M059J (cell line): Measurements from ENCODE around the gene CNN3. TPM values are rescaled to one million over a fixed set of nuclear protein-coding genes. Genes with fewer than 3 reads are reported as not detected.

ENCODE experiments used
- DNase-seq: peaks from one replicate; pipeline ENCODE4 v3.0.0-alpha.2; 2012; ENCODE audit warnings: low read depth
- total RNA-seq: library from RNA; depleted of rRNA; stranded (reverse); fragments of >200 nt; shearing (Covaris generic); gene quantifications from 2 replicates; pipeline ENCODE4 v1.2.3, GENCODE V29; 2014; rRNA removed

The CNN3 gene
- 300 and 364 TPM in 2 replicates for total RNA-seq

- DNase-seq: peak; percentile 95
Measured at GRCh38 chr1:94926915-94927404, at the start of gene CNN3. TSS of gene CNN3 (minus strand) at chr1:94927110. CDS start at chr1:94926894, 216 bp downstream.

GRCh38 chr1:94974824-94975223 is 47.9 kb upstream of the CNN3 start:
- DNase-seq: peak; percentile 93

DNA sequence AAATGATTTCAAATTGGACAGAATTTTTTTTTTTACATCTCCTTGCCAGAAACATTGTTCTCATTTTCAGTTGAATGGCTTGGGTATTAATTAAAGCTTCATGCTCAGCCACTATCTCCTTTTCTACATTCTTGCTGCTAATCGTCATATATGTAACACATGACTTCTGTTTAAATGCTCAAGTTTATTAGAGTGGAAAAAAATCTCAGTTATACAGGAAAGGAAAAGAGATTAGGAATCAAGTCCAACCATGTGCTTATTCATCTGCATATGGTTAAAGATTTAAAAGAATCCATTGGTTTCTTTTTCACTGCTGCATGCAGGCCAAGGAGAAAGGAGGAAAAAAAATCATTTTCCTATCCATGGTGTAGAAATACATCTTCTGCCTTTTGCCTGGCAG is 47.3 kb upstream of the CNN3 start:
- DNase-seq: peak; percentile 53

DNA sequence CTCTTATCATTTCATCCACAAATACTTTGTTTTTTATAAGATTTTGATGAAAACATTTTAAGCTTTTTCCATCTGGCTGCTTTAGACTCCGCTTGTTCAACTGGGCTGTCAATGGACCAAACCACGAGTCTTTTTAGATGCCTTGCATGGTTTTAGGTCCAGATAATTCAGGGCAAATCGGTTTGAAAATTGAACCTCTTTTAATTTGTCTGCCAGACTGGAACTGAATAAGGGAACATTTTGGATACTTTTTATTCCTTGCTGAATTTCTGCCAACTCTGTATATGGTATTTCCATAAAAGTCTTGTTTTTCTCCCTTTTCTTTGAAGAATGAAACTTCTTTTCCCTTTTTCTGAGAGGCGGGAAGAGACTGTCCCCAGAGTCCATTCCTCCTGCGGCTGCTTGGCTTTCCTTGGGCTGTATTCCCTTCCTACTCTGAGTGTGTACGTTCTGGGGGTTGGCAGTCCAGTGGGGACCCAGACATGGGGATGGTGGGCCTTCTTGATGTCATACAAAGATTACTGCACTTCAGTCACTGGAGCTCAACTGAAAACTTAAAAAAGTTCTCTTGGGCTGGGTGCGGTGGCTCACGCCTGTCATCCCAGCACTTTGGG is 46.5 kb upstream of the CNN3 start:
- DNase-seq: no peak

DNA sequence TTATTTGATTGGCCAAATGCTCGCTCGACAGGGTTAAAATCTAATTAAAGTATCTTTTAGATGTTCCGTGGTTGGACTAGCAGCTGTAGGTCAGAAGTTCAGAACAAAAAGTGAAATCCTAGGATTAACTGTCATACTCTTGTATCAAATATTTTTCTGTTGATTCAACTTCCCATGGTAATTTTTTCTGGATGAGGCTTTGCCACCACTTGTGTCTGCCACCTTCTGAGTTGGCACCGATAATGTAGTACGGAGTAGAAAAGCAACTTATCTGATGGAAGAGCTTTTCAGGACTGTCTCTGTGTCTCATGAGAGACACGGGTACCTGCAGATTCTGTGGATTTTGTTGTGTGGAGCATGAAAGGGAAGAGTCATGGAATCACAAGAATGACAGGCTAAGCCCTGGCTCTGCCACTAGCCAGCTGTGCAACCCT is 44.6 kb upstream of the CNN3 start:
- peak; percentile 90 for DNase-seq

DNA sequence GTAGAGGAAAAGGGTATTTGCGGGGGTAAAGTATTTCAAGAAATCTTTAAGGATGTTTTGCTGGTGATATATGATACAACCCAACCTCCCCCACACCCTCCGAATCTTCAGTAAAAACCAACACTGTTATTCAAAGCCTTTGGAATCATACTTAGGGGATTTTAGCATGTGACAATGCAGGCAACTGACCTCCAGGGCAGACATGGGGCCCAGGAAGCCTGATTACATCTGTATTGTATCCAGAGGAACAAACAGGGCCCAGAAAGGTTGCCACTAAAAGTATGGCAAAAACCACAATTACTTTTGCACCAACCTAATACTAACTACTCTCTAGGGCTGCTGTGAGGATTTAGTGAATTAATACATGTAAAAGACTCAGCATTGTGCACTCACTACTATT is 43.9 kb upstream of the CNN3 start:
- DNase-seq: peak; percentile 77

DNA sequence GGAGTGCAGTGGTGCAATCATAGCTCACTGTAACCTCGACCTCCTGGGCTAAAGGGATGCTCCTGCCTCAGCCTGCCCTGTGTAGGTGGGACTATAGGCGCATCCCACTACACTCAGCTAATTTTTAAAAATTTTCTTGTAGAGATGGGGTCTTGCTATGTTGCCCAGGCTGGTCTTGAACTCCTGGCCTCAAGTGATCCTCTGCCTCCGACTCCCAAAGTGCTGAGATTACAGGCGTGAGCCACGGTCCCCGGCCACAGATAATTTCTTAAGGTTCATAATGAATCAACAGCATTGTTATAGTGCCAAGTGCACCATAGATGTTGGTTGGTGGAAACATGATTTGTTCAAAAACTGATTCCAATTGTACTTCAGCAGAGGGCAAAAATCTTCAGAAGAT is 42.2 kb upstream of the CNN3 start:
- no peak for DNase-seq

GRCh38 chr1:94966033-94966432 is 39.1 kb upstream of the CNN3 start:
- no peak for DNase-seq

GRCh38 chr1:94963864-94964263 is 37.0 kb upstream of the CNN3 start:
- DNase-seq: no peak

- DNase-seq: peak; percentile 73
Measured at GRCh38 chr1:94962409-94963265, 35.7 kb upstream of the CNN3 start.

DNA sequence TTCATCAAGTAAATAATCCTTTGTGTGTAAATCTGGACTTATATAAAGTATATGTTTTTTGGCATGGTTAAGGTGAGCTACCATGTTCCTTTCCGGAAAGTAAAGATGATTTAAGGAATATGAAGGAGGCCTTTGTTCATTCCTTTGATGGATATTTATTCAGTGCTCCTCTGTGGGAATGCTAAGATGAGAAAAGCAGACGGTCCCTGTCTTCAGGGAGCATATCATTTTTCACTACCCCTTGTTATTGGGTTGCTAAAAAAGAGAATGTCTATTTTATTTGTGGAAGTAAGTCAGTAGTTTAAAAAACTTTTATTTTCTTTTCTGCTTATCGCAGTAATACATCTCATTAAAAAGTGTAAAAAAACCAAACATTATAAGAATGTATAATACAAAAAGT is 35.1 kb upstream of the CNN3 start:
- DNase-seq: no peak

- no peak for DNase-seq
Measured at GRCh38 chr1:94961582-94961981, 34.7 kb upstream of the CNN3 start.

DNA sequence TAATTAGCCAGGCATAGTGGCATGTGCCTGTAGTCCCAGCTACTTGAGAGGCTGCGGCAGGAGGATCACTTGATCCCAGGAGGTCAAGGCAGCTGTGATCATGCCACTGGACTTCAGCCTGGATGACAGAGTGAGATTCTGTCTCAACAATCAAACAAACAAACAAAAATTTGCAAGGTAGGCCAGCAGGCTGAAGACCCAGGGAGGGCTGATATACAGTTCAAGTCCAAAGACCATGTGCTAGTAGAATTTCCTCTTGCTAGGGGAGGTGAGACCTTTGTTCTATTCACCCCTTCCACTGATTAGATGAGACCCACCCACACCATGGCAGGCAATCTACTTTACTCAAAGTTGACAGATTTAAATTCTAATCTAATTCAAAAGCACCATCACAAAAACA is 31.2 kb upstream of the CNN3 start:
- no peak for DNase-seq

DNA sequence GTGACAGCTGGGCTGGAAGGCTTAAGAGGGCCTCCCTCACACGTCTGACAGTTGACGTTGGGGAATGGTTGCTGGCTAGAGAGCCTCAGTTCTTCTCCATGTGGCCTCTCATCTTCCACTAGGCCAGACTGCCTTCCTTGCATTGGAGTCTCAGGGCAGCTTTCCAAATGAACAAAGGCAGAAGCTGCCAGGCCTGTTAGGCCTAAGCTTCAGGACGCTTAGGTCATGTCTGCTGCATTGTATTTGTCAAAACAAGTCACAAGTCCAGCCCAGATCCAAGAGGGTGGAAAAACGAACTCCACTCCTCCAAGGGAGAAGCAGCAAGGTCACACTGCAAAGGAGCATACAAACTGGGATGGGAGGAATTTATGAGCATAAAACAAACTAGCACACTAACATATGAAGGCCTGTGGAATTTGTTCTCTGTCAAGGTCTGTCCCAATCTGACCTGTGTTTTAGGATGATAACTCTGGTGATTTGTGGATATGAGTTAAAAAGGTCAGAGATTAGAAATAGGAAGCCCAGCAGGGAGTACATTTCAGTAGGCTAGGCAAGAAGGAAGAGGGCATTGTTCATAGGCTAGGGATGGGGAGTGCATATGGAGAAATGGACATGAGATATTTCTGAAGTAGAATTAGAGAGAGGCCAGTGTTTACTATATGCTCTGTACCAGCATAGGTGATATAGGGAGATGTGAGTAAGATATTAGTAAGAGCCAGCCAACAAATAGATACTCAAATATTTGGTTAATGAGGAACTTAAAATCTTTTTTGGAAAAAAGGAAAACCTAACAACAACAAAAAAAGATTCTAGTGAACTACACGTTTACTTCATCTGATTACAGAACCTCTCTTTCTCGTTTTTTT is 29.1 kb upstream of the CNN3 start:
- DNase-seq: no peak

DNA sequence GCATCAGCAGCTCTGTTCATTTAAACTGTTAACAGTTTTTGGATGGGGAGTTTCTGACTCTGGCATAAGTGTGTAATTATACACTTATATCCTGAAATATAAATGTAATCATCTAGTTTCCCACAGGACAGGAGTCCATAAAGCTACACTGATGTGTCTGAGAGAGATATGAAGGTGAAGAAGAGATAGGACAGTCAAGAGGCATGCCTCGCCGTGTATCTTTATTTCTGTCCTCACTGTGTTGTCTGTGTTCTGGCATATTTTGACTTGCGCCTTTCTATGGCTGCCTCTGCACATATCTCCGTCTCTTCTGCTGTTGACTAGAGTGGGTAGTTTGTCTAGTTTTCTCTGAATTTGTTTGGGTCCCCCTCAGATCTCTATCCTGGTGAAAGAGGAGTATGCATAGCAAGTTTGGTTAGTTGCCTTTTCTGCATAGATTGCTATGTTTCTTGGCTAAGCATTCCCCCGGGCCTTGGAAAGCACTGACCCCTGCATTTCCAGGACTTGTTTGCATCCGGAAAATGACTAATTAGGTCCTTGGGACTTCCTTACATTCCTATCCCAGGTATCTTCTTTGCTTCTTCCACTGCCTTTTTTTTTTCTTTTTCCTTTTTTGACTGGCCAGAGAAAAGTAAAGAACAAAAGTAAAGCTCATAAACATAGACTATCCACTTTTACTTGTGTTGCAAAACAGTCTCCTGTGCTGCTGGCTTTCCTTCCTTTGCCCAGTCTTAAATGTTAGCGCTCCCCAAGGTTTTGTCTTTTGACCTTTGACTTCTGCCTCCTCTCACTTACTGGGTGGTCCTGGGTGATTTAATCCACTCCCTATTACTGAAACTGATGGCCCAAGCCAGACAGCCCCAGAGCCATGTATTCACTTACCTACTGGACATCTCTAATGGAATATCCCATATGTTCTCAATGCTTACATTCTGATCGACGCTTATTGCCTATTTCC is 27.6 kb upstream of the CNN3 start:
- peak; percentile 28 for DNase-seq

DNA sequence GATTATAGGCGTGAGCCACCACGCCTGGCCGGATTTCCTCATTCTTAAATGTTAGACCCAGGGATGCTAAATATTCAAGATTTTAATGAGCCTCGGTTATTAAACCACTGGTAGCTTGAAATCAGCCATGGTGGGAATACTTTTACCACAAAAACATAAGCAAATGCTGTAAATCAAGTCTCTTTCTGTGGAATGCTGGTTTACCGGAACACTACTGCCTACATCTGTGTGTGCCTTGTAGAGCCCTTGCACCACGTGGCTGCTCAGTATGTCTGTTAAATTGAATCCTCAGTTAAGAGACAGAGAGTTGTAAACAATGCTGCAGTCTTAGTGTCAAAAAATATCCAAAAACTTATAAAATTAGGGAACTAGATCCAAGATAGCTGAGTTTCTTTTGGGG is 26.8 kb upstream of the CNN3 start:
- no peak for DNase-seq

- DNase-seq: no peak
Measured at GRCh38 chr1:94953107-94953506, 26.2 kb upstream of the CNN3 start.

DNA sequence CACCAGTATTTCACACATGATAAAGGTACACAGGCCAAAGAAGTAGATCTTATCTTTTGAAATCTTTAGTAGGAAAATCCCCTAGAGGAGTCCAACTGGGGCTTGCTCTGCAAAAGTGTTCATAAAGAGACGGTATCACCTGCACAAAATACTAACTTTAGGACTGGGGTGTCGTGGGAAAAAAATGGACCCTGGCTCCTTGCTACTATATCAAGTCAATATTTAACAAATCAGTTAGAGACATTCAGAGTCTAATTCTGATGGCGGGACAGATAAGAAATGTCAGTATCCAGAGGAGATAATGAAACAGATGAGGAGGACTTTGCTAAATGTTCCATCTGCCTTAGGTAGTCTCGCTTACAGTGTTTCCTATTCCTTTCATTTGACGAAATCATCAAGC is 25.6 kb upstream of the CNN3 start:
- no peak for DNase-seq

DNA sequence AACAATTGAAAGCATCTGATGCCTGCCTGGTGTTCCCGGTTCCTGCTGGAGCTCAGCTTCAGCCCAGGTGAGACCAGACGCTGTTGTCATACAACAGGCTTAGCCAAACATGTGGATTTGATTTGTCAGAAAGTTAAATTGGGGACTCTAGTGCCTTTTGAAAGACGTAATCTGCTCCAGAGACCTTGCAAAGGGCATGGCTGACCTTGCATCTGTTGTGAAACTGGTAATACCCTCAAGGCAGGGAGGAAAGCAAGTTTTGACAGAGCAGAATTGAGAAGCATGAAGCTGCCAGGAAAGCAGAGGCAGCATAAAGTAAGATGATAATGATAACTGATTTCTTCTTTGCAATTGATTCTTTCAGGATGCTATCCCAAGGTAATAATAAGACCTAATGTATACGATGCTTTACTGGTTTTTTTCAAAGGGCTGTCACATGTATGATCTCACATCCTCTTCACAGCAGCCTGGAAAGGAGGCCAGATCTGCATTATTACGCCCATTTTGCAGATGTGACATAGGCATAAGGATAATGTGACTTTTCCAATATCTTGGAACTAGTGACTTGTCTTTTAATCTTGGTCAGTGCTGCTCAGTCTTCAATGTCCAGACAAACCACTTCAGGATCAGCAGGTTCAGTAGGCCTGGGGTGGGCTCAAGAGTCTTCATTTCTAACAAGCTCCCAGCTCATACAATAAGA is 24.7 kb upstream of the CNN3 start:
- no peak for DNase-seq

DNA sequence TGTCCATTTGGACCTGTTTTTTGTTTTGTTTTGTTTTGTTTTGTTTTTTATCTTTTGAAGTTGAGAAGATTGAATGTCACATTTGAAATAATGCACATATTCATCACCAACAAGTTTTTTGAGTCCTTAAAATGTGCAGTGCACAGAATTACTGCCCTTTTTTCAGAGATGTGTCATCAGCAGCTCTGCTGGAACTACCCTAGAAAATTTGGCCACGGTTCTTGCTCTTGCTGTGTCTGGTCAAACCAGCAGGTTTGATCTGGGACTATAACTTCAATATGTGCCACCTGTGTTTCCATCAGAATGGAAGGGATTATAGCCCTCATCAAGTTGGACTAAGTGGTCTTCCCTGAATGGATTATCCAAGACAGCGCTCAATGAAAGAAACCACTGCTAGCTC is 24.1 kb upstream of the CNN3 start:
- no peak for DNase-seq
